T47D (cell line): Measurements from ENCODE around the gene SPECC1.
A peak's percentile ranks its signal among the peaks of the same experiment; 100 is the strongest.

ENCODE experiments used
- DNase-seq, 2 experiments: peaks; one replicate each; pipeline versions ENCODE4 v3.0.0 to v3.0.0-alpha.2; 2011 to 2012; ENCODE audit warnings: low read depth in 1 of 2, low spot score in 1 of 2
- JUND ChIP-seq: IDR thresholded peaks from 2 replicates; pipeline ENCODE4 v1.6.1; 2012; ENCODE audit warnings: low read depth
- in situ Hi-C: cut with HindIII; loops from 2 replicates; pipeline ENCODE4 v1.10.0; 2016; ENCODE audit warnings: low sequenced_read_pairs, low pct_unique_long_range_greater_than_20kb

The SPECC1 gene

GRCh38 chr17:20273741-20274500 is 264.8 kb downstream of the SPECC1 start:
- no peak for DNase-seq
- no peak for TF ChIP-seq JUND
- in situ Hi-C loops: no loop called here

- in situ Hi-C loops: no loop called here
- no peak for TF ChIP-seq JUND
Measured at GRCh38 chr17:20275653-20276052, 266.5 kb downstream of the SPECC1 start.

GRCh38 chr17:20276421-20276820 is 267.3 kb downstream of the SPECC1 start:
- DNase-seq: no peak
- no peak for TF ChIP-seq JUND
- in situ Hi-C loops: no loop called here

More at GRCh38 chr17:20275653-20276052, 266.5 kb downstream of the SPECC1 start:
- no peak for DNase-seq

GRCh38 chr17:20278805-20279204 is 269.6 kb downstream of the SPECC1 start:
- no peak for TF ChIP-seq JUND
- in situ Hi-C loops: no loop called here
- DNase-seq: no peak

- TF ChIP-seq JUND: no peak
- in situ Hi-C loops: no loop called here
- DNase-seq: no peak
Measured at GRCh38 chr17:20279631-20280030, 270.5 kb downstream of the SPECC1 start.

- no peak for TF ChIP-seq JUND
- in situ Hi-C loops: no loop called here
- no peak for DNase-seq
Measured at GRCh38 chr17:20280051-20280450, 270.9 kb downstream of the SPECC1 start.

- TF ChIP-seq JUND: no peak
- no peak for DNase-seq
- in situ Hi-C loops: no loop called here
Measured at GRCh38 chr17:20280851-20281250, 271.7 kb downstream of the SPECC1 start.

- in situ Hi-C loops: no loop called here
- no peak for TF ChIP-seq JUND
- peak in 1 of 2 experiments; percentile 12 for DNase-seq
Measured at GRCh38 chr17:20281860-20282259, 272.7 kb downstream of the SPECC1 start.

GRCh38 chr17:20282526-20283308 is 273.6 kb downstream of the SPECC1 start:
- in situ Hi-C loops: no loop called here
- DNase-seq: no peak
- no peak for TF ChIP-seq JUND

- no peak for DNase-seq
- no peak for TF ChIP-seq JUND
- in situ Hi-C loops: no loop called here
Measured at GRCh38 chr17:20284022-20284421, 274.9 kb downstream of the SPECC1 start.

GRCh38 chr17:20284570-20285295 is 275.6 kb downstream of the SPECC1 start:
- DNase-seq: no peak
- in situ Hi-C loops: no loop called here
- TF ChIP-seq JUND: no peak

GRCh38 chr17:20289984-20290383 is 280.8 kb downstream of the SPECC1 start:
- no peak for TF ChIP-seq JUND
- no peak for DNase-seq
- in situ Hi-C loops: no loop called here

GRCh38 chr17:20291853-20292252 is 282.7 kb downstream of the SPECC1 start:
- in situ Hi-C loops: no loop called here
- DNase-seq: peak in 1 of 2 experiments; percentile 46
- TF ChIP-seq JUND: no peak
